Measurements from ENCODE around the gene DCST2. TPM values are rescaled to one million over a fixed set of nuclear protein-coding genes. Genes with fewer than 3 reads are reported as not detected.

DCST2 gene
- total and polyA plus RNA-seq, 9 of the 15 experiments (the other 6 are each of a cell fraction or from before 2014, with no cell fraction given), result 0.09 to 0.49 (median 0.11) TPM; not detected in 3

DNA sequence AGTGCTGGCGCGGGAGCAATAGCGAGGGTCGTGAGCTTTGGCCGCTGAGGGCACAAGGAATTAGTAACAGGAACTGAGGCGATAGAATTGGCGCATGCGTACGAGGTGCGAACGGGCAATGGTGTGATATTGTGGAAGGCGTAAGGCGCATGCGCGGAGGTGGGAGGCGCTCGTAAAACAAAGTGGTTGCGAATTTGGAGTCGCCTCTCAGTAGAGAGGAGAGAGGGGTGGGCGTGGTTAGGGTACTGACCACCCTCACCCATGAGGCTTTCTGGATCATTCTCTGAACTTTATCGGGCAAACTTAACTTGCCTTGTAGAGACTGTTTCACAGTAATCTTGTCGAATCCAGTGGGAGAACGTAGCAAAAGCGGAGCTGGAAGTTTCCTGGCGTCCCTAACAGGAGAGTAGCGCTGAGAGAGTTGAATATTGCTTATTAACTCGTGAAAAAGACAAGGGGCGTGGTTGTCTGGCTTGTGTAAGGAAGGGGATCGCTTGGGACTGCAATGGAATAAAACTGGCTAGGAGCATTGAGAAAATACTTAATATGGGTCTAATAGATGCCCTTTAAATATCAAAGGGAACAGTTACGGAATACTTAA, 58.7 kb downstream of the DCST2 start (continued):
- TF ChIP-seq, protein P1, sequence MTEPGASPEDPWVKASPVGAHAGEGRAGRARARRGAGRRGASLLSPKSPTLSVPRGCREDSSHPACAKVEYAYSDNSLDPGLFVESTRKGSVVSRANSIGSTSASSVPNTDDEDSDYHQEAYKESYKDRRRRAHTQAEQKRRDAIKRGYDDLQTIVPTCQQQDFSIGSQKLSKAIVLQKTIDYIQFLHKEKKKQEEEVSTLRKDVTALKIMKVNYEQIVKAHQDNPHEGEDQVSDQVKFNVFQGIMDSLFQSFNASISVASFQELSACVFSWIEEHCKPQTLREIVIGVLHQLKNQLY (CRISPR knock-in tag; conservative IDR thresholded peaks at IDR 0.05), result no peak
- TF ChIP-seq HDAC1 (IDR thresholded peaks at IDR 0.05) (no peak; a peak in 1 of 4 replicates), ATF7 (IDR thresholded peaks at IDR 0.05) (no peak; the same call in 1 of the 2 replicates), BMI1 (IDR thresholded peaks at IDR 0.05; ENCODE audit: low read length) (no peak), RBM34 (IDR thresholded peaks at IDR 0.05; ENCODE audit: borderline replicate concordance, insufficient read depth, low read length) (no peak), CGGBP1 (CRISPR knock-in tag; IDR thresholded peaks at IDR 0.05) (peak; percentile 88; the same call in 1 of the 2 replicates), PYGO2 (tag; IDR thresholded peaks at IDR 0.05) (0 out of 2 replicates have a peak, but pooled peaks have one; percentile 20), BRD4 (IDR thresholded peaks at IDR 0.05) (0 out of 2 replicates have a peak, but pooled peaks have one; percentile 1), ELF2 (CRISPR knock-in tag; IDR thresholded peaks at IDR 0.05) (0 out of 2 replicates have a peak, but pooled peaks have one; percentile 66), MYC (IDR thresholded peaks at IDR 0.05; ENCODE audit: low read depth, low read length) (0 out of 2 replicates have a peak, but pooled peaks have one; percentile 37), MYC (CRISPR knock-in tag; IDR thresholded peaks at IDR 0.05; ENCODE audit: borderline replicate concordance, low read depth) (no peak; the same call in 1 of the 2 replicates), ILK (tag; IDR thresholded peaks at IDR 0.05; ENCODE audit: borderline replicate concordance, low read depth) (no peak), ZNF239 (CRISPR knock-in tag; IDR thresholded peaks at IDR 0.05) (no peak), ZBTB33 (CRISPR knock-in tag; IDR thresholded peaks at IDR 0.05) (peak; percentile 63; the same call in 1 of the 2 replicates), PKNOX1 (IDR thresholded peaks at IDR 0.05) (no peak), ZBTB2 (IDR thresholded peaks at IDR 0.05) (peak; percentile 100)
- TF ChIP-seq, protein P2, sequence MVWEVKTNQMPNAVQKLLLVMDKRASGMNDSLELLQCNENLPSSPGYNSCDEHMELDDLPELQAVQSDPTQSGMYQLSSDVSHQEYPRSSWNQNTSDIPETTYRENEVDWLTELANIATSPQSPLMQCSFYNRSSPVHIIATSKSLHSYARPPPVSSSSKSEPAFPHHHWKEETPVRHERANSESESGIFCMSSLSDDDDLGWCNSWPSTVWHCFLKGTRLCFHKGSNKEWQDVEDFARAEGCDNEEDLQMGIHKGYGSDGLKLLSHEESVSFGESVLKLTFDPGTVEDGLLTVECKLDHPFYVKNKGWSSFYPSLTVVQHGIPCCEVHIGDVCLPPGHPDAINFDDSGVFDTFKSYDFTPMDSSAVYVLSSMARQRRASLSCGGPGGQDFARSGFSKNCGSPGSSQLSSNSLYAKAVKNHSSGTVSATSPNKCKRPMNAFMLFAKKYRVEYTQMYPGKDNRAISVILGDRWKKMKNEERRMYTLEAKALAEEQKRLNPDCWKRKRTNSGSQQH (CRISPR knock-in tag; IDR thresholded peaks at IDR 0.05), result 0 out of 2 replicates have a peak, but pooled peaks have one; percentile 5
- TF ChIP-seq, protein P3, sequence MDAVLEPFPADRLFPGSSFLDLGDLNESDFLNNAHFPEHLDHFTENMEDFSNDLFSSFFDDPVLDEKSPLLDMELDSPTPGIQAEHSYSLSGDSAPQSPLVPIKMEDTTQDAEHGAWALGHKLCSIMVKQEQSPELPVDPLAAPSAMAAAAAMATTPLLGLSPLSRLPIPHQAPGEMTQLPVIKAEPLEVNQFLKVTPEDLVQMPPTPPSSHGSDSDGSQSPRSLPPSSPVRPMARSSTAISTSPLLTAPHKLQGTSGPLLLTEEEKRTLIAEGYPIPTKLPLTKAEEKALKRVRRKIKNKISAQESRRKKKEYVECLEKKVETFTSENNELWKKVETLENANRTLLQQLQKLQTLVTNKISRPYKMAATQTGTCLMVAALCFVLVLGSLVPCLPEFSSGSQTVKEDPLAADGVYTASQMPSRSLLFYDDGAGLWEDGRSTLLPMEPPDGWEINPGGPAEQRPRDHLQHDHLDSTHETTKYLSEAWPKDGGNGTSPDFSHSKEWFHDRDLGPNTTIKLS (IDR thresholded peaks at IDR 0.05; ENCODE audit: borderline replicate concordance, low read depth), result peak; percentile 34; the same call in 1 of the 2 replicates

All from K562 (cell line).